HG02885 (cell line): ENCODE measurements around the gene WT1.

Source experiments
- ATAC-seq: cut with Tn5 transposase; IDR thresholded peaks from one replicate; pipeline ENCODE4 v1.9.1; 2021; ENCODE audit warnings: mild to moderate bottlenecking; ENCODE audit not compliant: unreplicated experiment, poor library complexity

WT1 gene

GRCh38 chr11:32426192-32426591, 9.1 kb downstream of the WT1 start:
- no peak for ATAC-seq

GRCh38 chr11:32425761-32426160, 9.6 kb downstream of the WT1 start:
- no peak for ATAC-seq

GRCh38 chr11:32422545-32422944, 12.8 kb downstream of the WT1 start:
- no peak for ATAC-seq

- ATAC-seq: no peak
Measured at GRCh38 chr11:32421992-32422391, 13.3 kb downstream of the WT1 start.

- peak; percentile 88 for ATAC-seq
Measured at GRCh38 chr11:32420937-32421901, 14.1 kb downstream of the WT1 start.

- ATAC-seq: no peak
Measured at GRCh38 chr11:32420139-32420538, 15.2 kb downstream of the WT1 start.

- no peak for ATAC-seq
Measured at GRCh38 chr11:32418836-32419235, 16.5 kb downstream of the WT1 start.

- ATAC-seq: no peak
Measured at GRCh38 chr11:32417806-32418205, 17.5 kb downstream of the WT1 start.

- ATAC-seq: no peak
Measured at GRCh38 chr11:32416301-32416700, 19.0 kb downstream of the WT1 start.

GRCh38 chr11:32414925-32415324, 20.4 kb downstream of the WT1 start:
- no peak for ATAC-seq

- no peak for ATAC-seq
Measured at GRCh38 chr11:32411942-32412615, 23.3 kb downstream of the WT1 start.

GRCh38 chr11:32405592-32405991, 29.7 kb downstream of the WT1 start:
- no peak for ATAC-seq

- no peak for ATAC-seq
Measured at GRCh38 chr11:32402836-32403235, 32.5 kb downstream of the WT1 start.

GRCh38 chr11:32400670-32401369, 34.5 kb downstream of the WT1 start:
- ATAC-seq: no peak

- no peak for ATAC-seq
Measured at GRCh38 chr11:32400196-32400595, 35.1 kb downstream of the WT1 start.

- ATAC-seq: no peak
Measured at GRCh38 chr11:32396991-32397390, 38.3 kb downstream of the WT1 start.

GRCh38 chr11:32396331-32396730, 39.0 kb downstream of the WT1 start:
- ATAC-seq: peak; percentile 38

GRCh38 chr11:32395127-32395526, 40.2 kb downstream of the WT1 start:
- ATAC-seq: no peak

GRCh38 chr11:32392840-32393239, 42.5 kb downstream of the WT1 start:
- no peak for ATAC-seq

GRCh38 chr11:32391956-32392553, 43.3 kb downstream of the WT1 start:
- ATAC-seq: no peak

GRCh38 chr11:32391479-32391878, 43.9 kb downstream of the WT1 start:
- ATAC-seq: no peak
